Measurements from ENCODE around the gene INTS1. TPM values are rescaled to one million over a fixed set of nuclear protein-coding genes. Genes with fewer than 3 reads are reported as not detected.

INTS1 gene
- total RNA-seq, 1 experiment from 2014 or later: 161 TPM

DNA sequence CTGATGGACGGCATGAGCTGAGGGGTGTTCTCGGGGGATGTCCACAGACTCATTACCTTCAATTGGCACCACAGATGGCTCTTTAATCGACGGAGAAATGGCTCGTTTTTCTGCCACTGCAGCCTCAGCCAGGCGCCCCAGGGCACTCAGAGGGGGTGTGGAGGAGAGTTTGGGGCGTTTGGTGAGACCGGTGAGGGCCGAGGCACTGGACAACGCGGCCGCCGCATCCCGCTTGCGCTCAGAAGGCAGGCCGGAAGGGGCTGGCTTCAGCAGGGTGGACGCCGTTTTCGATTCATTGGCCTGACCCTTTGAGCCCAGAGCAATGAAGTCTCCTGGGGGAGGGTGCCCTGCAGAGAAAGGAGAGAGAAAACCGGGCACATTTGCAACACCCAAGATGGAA lies 1.3 kb downstream of the INTS1 start:
- Mint-ChIP-seq H3K9me3 (no peaks in the 10 kb centered on the region), H3K4me1 (peaks cover 18% of the 10 kb centered on the region), H3K36me3 (peaks cover 30% of the 10 kb centered on the region), H3K27ac (peak overlapping the region; percentile 36; the same call in 1 of the 2 replicates), H3K4me3 (peak overlapping the region; percentile 85), H3K27me3 (ENCODE audit: low read depth) (no peaks in the 10 kb centered on the region)
- ATAC-seq (no peak), DNase-seq (ENCODE audit: low spot score) (no peak)
- TF ChIP-seq NFE2L1 (CRISPR knock-in tag; IDR thresholded peaks at IDR 0.05) (no peak), PRRX2 (CRISPR knock-in tag; IDR thresholded peaks at IDR 0.05) (no peak), GRHL2 (CRISPR knock-in tag; IDR thresholded peaks at IDR 0.05; ENCODE audit: insufficient replicate concordance, severe bottlenecking) (no peak), ESRRA (CRISPR knock-in tag; IDR thresholded peaks at IDR 0.05; ENCODE audit: borderline replicate concordance) (no peak), ZNF219 (CRISPR knock-in tag; IDR thresholded peaks at IDR 0.05; ENCODE audit: borderline replicate concordance) (no peak)
- TF ChIP-seq, protein P1, sequence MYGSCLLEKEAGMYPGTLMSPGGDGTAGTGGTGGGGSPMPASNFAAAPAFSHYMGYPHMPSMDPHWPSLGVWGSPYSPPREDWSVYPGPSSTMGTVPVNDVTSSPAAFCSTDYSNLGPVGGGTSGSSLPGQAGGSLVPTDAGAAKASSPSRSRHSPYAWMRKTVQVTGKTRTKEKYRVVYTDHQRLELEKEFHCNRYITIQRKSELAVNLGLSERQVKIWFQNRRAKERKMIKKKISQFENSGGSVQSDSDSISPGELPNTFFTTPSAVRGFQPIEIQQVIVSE (CRISPR knock-in tag; IDR thresholded peaks at IDR 0.05; ENCODE audit: borderline replicate concordance): no peak
- TF ChIP-seq, protein P2, sequence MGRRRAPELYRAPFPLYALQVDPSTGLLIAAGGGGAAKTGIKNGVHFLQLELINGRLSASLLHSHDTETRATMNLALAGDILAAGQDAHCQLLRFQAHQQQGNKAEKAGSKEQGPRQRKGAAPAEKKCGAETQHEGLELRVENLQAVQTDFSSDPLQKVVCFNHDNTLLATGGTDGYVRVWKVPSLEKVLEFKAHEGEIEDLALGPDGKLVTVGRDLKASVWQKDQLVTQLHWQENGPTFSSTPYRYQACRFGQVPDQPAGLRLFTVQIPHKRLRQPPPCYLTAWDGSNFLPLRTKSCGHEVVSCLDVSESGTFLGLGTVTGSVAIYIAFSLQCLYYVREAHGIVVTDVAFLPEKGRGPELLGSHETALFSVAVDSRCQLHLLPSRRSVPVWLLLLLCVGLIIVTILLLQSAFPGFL (CRISPR knock-in tag; IDR thresholded peaks at IDR 0.05; ENCODE audit: borderline replicate concordance): no peak
- CTCF ChIA-PET: interaction anchor here (1.5 to 5.2 kb wide), 3 partner anchors 29 to 57 kb away, joined by 3 to 27 read pairs (median 7); partner anchors contain the start of gene TMEM184A
- POLR2A ChIA-PET: no interaction called here

DNA sequence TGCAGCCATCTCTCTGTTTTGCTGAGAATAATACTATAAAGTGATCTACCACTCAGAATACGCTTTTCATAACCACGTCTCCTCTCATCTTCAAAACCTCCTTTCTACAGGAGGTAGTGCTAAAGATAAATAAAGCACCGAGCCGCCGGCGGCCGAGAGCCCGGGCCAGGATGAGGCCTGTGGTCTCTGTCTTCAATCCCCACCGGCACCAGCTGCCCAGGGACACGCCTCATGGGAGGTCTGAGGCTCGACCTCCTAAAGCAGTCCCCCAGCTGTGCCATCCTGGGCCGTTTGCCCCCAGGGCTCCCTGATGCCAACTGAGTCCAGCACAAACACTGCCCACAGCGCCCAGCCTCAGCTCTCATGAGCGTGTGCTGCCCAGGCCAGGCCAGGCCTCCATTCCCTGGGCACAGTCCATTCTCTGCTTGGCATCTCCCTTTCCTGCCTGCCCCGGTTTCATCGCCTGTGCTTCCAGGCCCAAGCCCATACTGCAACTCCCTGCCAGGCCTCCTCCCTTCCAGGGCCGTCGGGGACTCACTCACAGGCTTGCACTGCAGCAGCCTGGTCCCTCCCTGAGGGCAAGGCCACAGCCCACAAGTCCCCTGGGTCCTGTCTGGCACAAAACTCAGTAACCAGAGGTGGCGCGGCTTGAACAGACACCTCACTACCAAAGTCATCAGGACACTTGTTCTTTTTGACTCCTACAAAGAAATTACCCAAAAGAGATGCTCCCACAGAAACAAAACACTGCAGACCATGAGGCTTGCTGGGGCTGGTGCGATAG lies 2.5 kb downstream of the INTS1 start:
- peak overlapping the region; percentile 85 for H3K4me3 Mint-ChIP-seq
- peaks cover 37% of the 10 kb centered on the region for H3K36me3 Mint-ChIP-seq
- H3K9me3 Mint-ChIP-seq: no peaks in the 10 kb centered on the region
- no peaks in the 10 kb centered on the region for H3K27me3 Mint-ChIP-seq (ENCODE audit: low read depth)
- POLR2A ChIA-PET: no interaction called here
- H3K27ac Mint-ChIP-seq: no peak overlapping the region; the same call in 1 of the 2 replicates
- H3K4me1 Mint-ChIP-seq: peaks cover 14% of the 10 kb centered on the region
- CTCF ChIA-PET: no interaction called here
- ATAC-seq (no peak), DNase-seq (ENCODE audit: low spot score) (no peak)
- TF ChIP-seq, protein P3, sequence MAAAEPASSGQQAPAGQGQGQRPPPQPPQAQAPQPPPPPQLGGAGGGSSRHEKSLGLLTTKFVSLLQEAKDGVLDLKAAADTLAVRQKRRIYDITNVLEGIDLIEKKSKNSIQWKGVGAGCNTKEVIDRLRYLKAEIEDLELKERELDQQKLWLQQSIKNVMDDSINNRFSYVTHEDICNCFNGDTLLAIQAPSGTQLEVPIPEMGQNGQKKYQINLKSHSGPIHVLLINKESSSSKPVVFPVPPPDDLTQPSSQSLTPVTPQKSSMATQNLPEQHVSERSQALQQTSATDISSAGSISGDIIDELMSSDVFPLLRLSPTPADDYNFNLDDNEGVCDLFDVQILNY (CRISPR knock-in tag; IDR thresholded peaks at IDR 0.05): no peak
- TF ChIP-seq KAT7 (CRISPR knock-in tag; IDR thresholded peaks at IDR 0.05; ENCODE audit: borderline replicate concordance): no peak
- TF ChIP-seq ZNF671 (CRISPR knock-in tag; IDR thresholded peaks at IDR 0.05): no peak
- TF ChIP-seq NFE2L1 (CRISPR knock-in tag; IDR thresholded peaks at IDR 0.05): no peak
- TF ChIP-seq, protein P4, sequence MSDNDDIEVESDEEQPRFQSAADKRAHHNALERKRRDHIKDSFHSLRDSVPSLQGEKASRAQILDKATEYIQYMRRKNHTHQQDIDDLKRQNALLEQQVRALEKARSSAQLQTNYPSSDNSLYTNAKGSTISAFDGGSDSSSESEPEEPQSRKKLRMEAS (CRISPR knock-in tag; IDR thresholded peaks at IDR 0.05): no peak
- TF ChIP-seq ETV6 (CRISPR knock-in tag; IDR thresholded peaks at IDR 0.05): no peak
- no peak for TF ChIP-seq ELF4 (CRISPR knock-in tag; IDR thresholded peaks at IDR 0.05; ENCODE audit: low read depth)
- TF ChIP-seq, protein P5, sequence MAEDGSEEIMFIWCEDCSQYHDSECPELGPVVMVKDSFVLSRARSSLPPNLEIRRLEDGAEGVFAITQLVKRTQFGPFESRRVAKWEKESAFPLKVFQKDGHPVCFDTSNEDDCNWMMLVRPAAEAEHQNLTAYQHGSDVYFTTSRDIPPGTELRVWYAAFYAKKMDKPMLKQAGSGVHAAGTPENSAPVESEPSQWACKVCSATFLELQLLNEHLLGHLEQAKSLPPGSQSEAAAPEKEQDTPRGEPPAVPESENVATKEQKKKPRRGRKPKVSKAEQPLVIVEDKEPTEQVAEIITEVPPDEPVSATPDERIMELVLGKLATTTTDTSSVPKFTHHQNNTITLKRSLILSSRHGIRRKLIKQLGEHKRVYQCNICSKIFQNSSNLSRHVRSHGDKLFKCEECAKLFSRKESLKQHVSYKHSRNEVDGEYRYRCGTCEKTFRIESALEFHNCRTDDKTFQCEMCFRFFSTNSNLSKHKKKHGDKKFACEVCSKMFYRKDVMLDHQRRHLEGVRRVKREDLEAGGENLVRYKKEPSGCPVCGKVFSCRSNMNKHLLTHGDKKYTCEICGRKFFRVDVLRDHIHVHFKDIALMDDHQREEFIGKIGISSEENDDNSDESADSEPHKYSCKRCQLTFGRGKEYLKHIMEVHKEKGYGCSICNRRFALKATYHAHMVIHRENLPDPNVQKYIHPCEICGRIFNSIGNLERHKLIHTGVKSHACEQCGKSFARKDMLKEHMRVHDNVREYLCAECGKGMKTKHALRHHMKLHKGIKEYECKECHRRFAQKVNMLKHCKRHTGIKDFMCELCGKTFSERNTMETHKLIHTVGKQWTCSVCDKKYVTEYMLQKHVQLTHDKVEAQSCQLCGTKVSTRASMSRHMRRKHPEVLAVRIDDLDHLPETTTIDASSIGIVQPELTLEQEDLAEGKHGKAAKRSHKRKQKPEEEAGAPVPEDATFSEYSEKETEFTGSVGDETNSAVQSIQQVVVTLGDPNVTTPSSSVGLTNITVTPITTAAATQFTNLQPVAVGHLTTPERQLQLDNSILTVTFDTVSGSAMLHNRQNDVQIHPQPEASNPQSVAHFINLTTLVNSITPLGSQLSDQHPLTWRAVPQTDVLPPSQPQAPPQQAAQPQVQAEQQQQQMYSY (CRISPR knock-in tag; IDR thresholded peaks at IDR 0.05): no peak
- TF ChIP-seq, protein P6, sequence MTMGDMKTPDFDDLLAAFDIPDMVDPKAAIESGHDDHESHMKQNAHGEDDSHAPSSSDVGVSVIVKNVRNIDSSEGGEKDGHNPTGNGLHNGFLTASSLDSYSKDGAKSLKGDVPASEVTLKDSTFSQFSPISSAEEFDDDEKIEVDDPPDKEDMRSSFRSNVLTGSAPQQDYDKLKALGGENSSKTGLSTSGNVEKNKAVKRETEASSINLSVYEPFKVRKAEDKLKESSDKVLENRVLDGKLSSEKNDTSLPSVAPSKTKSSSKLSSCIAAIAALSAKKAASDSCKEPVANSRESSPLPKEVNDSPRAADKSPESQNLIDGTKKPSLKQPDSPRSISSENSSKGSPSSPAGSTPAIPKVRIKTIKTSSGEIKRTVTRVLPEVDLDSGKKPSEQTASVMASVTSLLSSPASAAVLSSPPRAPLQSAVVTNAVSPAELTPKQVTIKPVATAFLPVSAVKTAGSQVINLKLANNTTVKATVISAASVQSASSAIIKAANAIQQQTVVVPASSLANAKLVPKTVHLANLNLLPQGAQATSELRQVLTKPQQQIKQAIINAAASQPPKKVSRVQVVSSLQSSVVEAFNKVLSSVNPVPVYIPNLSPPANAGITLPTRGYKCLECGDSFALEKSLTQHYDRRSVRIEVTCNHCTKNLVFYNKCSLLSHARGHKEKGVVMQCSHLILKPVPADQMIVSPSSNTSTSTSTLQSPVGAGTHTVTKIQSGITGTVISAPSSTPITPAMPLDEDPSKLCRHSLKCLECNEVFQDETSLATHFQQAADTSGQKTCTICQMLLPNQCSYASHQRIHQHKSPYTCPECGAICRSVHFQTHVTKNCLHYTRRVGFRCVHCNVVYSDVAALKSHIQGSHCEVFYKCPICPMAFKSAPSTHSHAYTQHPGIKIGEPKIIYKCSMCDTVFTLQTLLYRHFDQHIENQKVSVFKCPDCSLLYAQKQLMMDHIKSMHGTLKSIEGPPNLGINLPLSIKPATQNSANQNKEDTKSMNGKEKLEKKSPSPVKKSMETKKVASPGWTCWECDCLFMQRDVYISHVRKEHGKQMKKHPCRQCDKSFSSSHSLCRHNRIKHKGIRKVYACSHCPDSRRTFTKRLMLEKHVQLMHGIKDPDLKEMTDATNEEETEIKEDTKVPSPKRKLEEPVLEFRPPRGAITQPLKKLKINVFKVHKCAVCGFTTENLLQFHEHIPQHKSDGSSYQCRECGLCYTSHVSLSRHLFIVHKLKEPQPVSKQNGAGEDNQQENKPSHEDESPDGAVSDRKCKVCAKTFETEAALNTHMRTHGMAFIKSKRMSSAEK (CRISPR knock-in tag; IDR thresholded peaks at IDR 0.05; ENCODE audit: borderline replicate concordance): no peak
- no peak for TF ChIP-seq NR2C2 (CRISPR knock-in tag; IDR thresholded peaks at IDR 0.05)
- TF ChIP-seq, protein P7, sequence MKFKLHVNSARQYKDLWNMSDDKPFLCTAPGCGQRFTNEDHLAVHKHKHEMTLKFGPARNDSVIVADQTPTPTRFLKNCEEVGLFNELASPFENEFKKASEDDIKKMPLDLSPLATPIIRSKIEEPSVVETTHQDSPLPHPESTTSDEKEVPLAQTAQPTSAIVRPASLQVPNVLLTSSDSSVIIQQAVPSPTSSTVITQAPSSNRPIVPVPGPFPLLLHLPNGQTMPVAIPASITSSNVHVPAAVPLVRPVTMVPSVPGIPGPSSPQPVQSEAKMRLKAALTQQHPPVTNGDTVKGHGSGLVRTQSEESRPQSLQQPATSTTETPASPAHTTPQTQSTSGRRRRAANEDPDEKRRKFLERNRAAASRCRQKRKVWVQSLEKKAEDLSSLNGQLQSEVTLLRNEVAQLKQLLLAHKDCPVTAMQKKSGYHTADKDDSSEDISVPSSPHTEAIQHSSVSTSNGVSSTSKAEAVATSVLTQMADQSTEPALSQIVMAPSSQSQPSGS (CRISPR knock-in tag; IDR thresholded peaks at IDR 0.05; ENCODE audit: borderline replicate concordance, low read depth): no peak
- no peak for TF ChIP-seq ZNF423 (CRISPR knock-in tag; IDR thresholded peaks at IDR 0.05)
- TF ChIP-seq, protein P8, sequence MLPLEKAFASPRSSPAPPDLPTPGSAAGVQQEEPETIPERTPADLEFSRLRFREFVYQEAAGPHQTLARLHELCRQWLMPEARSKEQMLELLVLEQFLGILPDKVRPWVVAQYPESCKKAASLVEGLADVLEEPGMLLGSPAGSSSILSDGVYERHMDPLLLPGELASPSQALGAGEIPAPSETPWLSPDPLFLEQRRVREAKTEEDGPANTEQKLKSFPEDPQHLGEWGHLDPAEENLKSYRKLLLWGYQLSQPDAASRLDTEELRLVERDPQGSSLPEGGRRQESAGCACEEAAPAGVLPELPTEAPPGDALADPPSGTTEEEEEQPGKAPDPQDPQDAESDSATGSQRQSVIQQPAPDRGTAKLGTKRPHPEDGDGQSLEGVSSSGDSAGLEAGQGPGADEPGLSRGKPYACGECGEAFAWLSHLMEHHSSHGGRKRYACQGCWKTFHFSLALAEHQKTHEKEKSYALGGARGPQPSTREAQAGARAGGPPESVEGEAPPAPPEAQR (CRISPR knock-in tag; IDR thresholded peaks at IDR 0.05): no peak
